Measurements from ENCODE around the gene SH3TC1.

Gene SH3TC1

GRCh38 chr4:8194306-8195242, 4.5 kb upstream of the SH3TC1 start:
- DNase-seq (ENCODE audit: low read depth, low spot score): no peak
- Histone ChIP-seq H3K27me3 (ENCODE audit: insufficient read depth, insufficient read length) (no peaks in the 10 kb centered on the region), H3K4me1 (ENCODE audit: insufficient read depth, insufficient read length) (peaks cover 28% of the 10 kb centered on the region)

GRCh38 chr4:8195431-8195830, 3.7 kb upstream of the SH3TC1 start:
- Histone ChIP-seq H3K9ac (ENCODE audit: insufficient read length, low read depth) (no peak overlapping the region), H3K4me3 (ENCODE audit: insufficient read length, low read depth) (no peak overlapping the region), H3K4me1 (ENCODE audit: insufficient read depth, insufficient read length) (peaks cover 30% of the 10 kb centered on the region), H3K9me3 (ENCODE audit: insufficient read depth, low read length) (no peaks in the 10 kb centered on the region), H3K27me3 (ENCODE audit: insufficient read depth, insufficient read length) (no peaks in the 10 kb centered on the region), H3K36me3 (ENCODE audit: insufficient read depth, insufficient read length, low read length) (no peaks in the 10 kb centered on the region)
- no peak for DNase-seq (ENCODE audit: low read depth, low spot score)
- no peak for TF ChIP-seq SUZ12 (IDR thresholded peaks at IDR 0.05; ENCODE audit: extremely low read depth, insufficient read depth, insufficient read length)
- TF ChIP-seq ZNF274 (IDR thresholded peaks at IDR 0.05; ENCODE audit: low read depth, low read length): no peak
- no peak for TF ChIP-seq YY1 (IDR thresholded peaks at IDR 0.05; ENCODE audit: insufficient read depth, insufficient read length)

More at GRCh38 chr4:8194306-8195242, 4.5 kb upstream of the SH3TC1 start:
- Histone ChIP-seq H3K36me3 (ENCODE audit: insufficient read depth, insufficient read length, low read length) (no peaks in the 10 kb centered on the region), H3K9ac (ENCODE audit: insufficient read length, low read depth) (no peak overlapping the region), H3K4me3 (ENCODE audit: insufficient read length, low read depth) (no peak overlapping the region), H3K9me3 (ENCODE audit: insufficient read depth, low read length) (no peaks in the 10 kb centered on the region)
- TF ChIP-seq ZNF274 (IDR thresholded peaks at IDR 0.05; ENCODE audit: low read depth, low read length) (no peak), SUZ12 (IDR thresholded peaks at IDR 0.05; ENCODE audit: extremely low read depth, insufficient read depth, insufficient read length) (no peak), YY1 (IDR thresholded peaks at IDR 0.05; ENCODE audit: insufficient read depth, insufficient read length) (no peak)

- Histone ChIP-seq H3K36me3 (ENCODE audit: insufficient read depth, insufficient read length, low read length) (no peaks in the 10 kb centered on the region), H3K27me3 (ENCODE audit: insufficient read depth, insufficient read length) (no peaks in the 10 kb centered on the region), H3K4me1 (ENCODE audit: insufficient read depth, insufficient read length) (peaks cover 34% of the 10 kb centered on the region), H3K4me3 (ENCODE audit: insufficient read length, low read depth) (no peak overlapping the region), H3K9ac (ENCODE audit: insufficient read length, low read depth) (no peak overlapping the region), H3K9me3 (ENCODE audit: insufficient read depth, low read length) (no peaks in the 10 kb centered on the region)
- no peak for TF ChIP-seq SUZ12 (IDR thresholded peaks at IDR 0.05; ENCODE audit: extremely low read depth, insufficient read depth, insufficient read length)
- no peak for TF ChIP-seq YY1 (IDR thresholded peaks at IDR 0.05; ENCODE audit: insufficient read depth, insufficient read length)
- no peak for TF ChIP-seq ZNF274 (IDR thresholded peaks at IDR 0.05; ENCODE audit: low read depth, low read length)
- no peak for DNase-seq (ENCODE audit: low read depth, low spot score)
These were observed 3.1 kb upstream of the SH3TC1 start for GRCh38 chr4:8195841-8196458.

GRCh38 chr4:8197521-8197920, 1.6 kb upstream of the SH3TC1 start:
- H3K9me3 ChIP-seq (ENCODE audit: insufficient read depth, low read length): no peaks in the 10 kb centered on the region
- DNase-seq (ENCODE audit: low read depth, low spot score): no peak
- no peaks in the 10 kb centered on the region for H3K27me3 ChIP-seq (ENCODE audit: insufficient read depth, insufficient read length)
- H3K36me3 ChIP-seq (ENCODE audit: insufficient read depth, insufficient read length, low read length): no peaks in the 10 kb centered on the region
- no peak for TF ChIP-seq SUZ12 (IDR thresholded peaks at IDR 0.05; ENCODE audit: extremely low read depth, insufficient read depth, insufficient read length)
- no peak for TF ChIP-seq ZNF274 (IDR thresholded peaks at IDR 0.05; ENCODE audit: low read depth, low read length)
- no peak for TF ChIP-seq YY1 (IDR thresholded peaks at IDR 0.05; ENCODE audit: insufficient read depth, insufficient read length)
- peaks cover 36% of the 10 kb centered on the region for H3K4me1 ChIP-seq (ENCODE audit: insufficient read depth, insufficient read length)
- H3K4me3 ChIP-seq (ENCODE audit: insufficient read length, low read depth): no peak overlapping the region
- no peak overlapping the region for H3K9ac ChIP-seq (ENCODE audit: insufficient read length, low read depth)

GRCh38 chr4:8198206-8198905, 734 bp upstream of the SH3TC1 start:
- no peak for TF ChIP-seq ZNF274 (IDR thresholded peaks at IDR 0.05; ENCODE audit: low read depth, low read length)
- TF ChIP-seq SUZ12 (IDR thresholded peaks at IDR 0.05; ENCODE audit: extremely low read depth, insufficient read depth, insufficient read length): no peak
- no peak for TF ChIP-seq YY1 (IDR thresholded peaks at IDR 0.05; ENCODE audit: insufficient read depth, insufficient read length)

GRCh38 chr4:8199594-8200301, 658 bp downstream of the SH3TC1 start:
- peaks cover 31% of the 10 kb centered on the region for H3K4me1 ChIP-seq (ENCODE audit: insufficient read depth, insufficient read length)
- no peaks in the 10 kb centered on the region for H3K36me3 ChIP-seq (ENCODE audit: insufficient read depth, insufficient read length, low read length)
- H3K9ac ChIP-seq (ENCODE audit: insufficient read length, low read depth): no peak overlapping the region
- TF ChIP-seq SUZ12 (IDR thresholded peaks at IDR 0.05; ENCODE audit: extremely low read depth, insufficient read depth, insufficient read length): no peak
- no peak for TF ChIP-seq YY1 (IDR thresholded peaks at IDR 0.05; ENCODE audit: insufficient read depth, insufficient read length)
- no peak for TF ChIP-seq ZNF274 (IDR thresholded peaks at IDR 0.05; ENCODE audit: low read depth, low read length)
- no peak overlapping the region for H3K4me3 ChIP-seq (ENCODE audit: insufficient read length, low read depth)
- no peaks in the 10 kb centered on the region for H3K27me3 ChIP-seq (ENCODE audit: insufficient read depth, insufficient read length)
- DNase-seq (ENCODE audit: low read depth, low spot score): no peak
- no peaks in the 10 kb centered on the region for H3K9me3 ChIP-seq (ENCODE audit: insufficient read depth, low read length)

More at GRCh38 chr4:8198206-8198905, 734 bp upstream of the SH3TC1 start:
- DNase-seq (ENCODE audit: low read depth, low spot score): no peak
- Histone ChIP-seq H3K9me3 (ENCODE audit: insufficient read depth, low read length) (no peaks in the 10 kb centered on the region), H3K27me3 (ENCODE audit: insufficient read depth, insufficient read length) (no peaks in the 10 kb centered on the region), H3K9ac (ENCODE audit: insufficient read length, low read depth) (peak overlapping the region; percentile 29), H3K36me3 (ENCODE audit: insufficient read depth, insufficient read length, low read length) (no peaks in the 10 kb centered on the region), H3K4me3 (ENCODE audit: insufficient read length, low read depth) (no peak overlapping the region), H3K4me1 (ENCODE audit: insufficient read depth, insufficient read length) (peaks cover 39% of the 10 kb centered on the region)

All from NT2/D1 (cell line).